AG09309 (cell line): ENCODE results near the gene CCNY.

Experiments used
- DNase-seq: peaks from one replicate; pipeline ENCODE4 v3.0.0-alpha.2; 2010; ENCODE audit warnings: low read depth
- H3K4me3 ChIP-seq: 2 replicates; pipeline ENCODE4 v1.5.1; 2011; ENCODE audit warnings: mild to moderate bottlenecking, low read depth, low read length, moderate library complexity; ENCODE audit not compliant: control insufficient read depth
- TF ChIP-seq, protein P1 (sequence below): IDR thresholded peaks from 2 replicates; pipeline ENCODE4 v1.5.1; 2011; ENCODE audit warnings: mild to moderate bottlenecking, low read depth, low read length, inconsistent platforms; ENCODE audit not compliant: insufficient read depth, control insufficient read depth; ENCODE audit errors: missing control alignments

Gene CCNY

DNA sequence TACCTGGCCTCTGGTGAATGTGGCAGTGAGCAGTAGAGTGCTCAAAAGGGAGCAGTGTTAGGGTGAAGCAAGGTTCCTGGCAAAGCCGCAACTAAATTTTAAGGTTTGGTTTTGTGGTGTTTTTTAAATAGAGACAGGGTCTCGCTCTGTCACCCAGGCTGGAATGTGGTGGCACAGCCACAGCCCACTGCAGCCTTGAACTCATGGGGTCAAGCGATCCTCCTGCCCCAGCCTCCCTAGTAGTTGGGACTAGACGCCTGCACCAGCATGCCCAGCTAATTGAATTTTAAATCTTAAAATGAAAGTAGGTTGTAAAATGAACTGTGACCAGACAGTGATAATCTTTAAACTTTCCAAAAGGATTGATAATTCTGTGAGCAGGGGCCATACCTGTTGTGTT is 130.4 kb downstream of the CCNY start:
- TF ChIP-seq, protein P1, sequence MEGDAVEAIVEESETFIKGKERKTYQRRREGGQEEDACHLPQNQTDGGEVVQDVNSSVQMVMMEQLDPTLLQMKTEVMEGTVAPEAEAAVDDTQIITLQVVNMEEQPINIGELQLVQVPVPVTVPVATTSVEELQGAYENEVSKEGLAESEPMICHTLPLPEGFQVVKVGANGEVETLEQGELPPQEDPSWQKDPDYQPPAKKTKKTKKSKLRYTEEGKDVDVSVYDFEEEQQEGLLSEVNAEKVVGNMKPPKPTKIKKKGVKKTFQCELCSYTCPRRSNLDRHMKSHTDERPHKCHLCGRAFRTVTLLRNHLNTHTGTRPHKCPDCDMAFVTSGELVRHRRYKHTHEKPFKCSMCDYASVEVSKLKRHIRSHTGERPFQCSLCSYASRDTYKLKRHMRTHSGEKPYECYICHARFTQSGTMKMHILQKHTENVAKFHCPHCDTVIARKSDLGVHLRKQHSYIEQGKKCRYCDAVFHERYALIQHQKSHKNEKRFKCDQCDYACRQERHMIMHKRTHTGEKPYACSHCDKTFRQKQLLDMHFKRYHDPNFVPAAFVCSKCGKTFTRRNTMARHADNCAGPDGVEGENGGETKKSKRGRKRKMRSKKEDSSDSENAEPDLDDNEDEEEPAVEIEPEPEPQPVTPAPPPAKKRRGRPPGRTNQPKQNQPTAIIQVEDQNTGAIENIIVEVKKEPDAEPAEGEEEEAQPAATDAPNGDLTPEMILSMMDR = no peak
- no peak for DNase-seq
- no peak overlapping the region for H3K4me3 ChIP-seq

DNA sequence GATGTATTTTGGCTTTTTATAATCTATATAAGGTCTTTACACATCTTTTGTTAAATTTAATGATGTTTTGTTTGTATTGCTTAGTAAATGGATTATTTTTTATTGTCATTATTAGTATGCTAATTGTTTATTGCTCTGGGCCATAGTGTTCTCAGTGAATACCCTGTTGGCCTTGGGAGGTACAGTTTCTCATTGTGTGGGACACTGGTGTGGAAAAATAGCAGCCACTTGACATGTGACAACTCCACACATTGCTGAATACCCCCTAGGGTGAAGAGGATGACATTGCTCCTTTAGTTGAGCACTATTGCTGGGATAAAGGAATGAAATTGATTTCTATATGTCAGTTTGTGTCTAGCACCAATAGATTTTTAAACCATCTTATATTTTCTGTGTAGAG is 130.9 kb downstream of the CCNY start:
- H3K4me3 ChIP-seq = no peak overlapping the region
- DNase-seq = no peak
- TF ChIP-seq, protein P1 = no peak

DNA sequence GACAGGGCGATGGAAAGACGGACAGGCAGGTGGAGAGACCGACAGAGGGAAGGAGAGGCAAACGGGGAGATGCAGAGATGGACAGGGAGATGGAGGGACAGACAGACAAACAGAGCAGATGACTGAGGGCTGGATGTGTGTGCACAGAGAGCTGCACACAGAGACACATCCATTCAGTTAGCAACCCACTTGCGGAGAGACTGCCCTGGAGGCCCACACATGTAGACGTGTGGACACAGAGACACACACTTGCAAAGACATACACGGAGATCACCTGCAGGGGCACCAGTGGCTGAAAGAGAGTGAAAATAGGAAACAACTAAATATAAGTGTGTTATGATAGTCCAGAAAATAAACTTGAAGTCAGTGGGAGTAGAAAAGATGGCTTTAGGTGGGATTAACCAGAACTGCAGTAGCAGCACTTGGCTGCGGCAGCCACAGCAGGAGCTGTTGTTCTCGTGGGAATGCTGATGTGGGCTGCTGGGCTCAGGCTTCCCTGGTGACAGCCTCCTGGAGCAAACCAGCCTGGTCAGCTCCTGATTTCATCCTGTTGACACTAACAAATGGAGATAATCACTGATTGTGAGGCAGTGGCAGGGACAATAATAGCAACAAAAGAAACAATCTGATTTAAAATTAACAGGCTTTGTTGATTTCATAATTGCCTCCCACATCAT is 134.1 kb downstream of the CCNY start:
- TF ChIP-seq, protein P1 = no peak

DNA sequence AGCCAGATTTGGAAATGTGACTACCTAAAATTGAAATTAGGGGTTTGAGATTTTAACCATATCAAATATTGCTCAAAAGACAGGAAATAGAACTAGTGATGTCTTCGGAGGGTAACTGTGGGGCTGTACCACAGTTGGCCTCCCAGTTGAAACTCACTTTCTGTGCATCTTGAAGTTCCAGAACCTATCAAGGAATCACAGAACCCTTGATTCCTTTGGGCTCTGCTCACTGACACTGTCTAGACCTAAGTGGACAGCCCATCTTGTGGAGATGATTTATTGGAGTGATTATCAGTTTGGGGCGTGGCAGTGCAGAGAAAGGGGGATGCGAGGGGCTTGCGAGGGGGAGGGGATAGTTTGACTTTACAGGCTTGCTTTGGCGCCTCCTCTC is 134.6 kb downstream of the CCNY start:
- DNase-seq = no peak
- no peak overlapping the region for H3K4me3 ChIP-seq
- TF ChIP-seq, protein P1 = no peak

More for the DNA sequence above, 134.1 kb downstream of the CCNY start:
- no peak overlapping the region for H3K4me3 ChIP-seq
- no peak for DNase-seq

DNA sequence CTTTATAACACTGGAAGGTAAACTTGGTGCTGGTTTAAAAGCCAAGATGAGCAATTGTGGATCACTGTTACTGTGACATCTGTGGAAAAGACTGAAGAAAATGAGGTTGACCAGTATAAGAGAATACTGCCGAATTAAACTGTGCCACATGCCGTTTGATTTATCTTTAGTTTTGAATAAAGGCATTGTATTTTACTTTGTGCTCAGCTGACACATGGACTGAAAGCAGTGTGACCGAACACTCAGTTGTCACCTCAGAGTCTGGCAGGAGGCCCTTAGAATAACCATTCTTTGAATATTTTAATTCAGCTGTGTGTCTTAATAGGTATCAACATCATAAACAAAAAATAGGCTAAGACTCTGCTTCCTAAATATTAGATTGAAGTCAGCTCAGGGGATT is 135.1 kb downstream of the CCNY start:
- TF ChIP-seq, protein P1 = no peak
- no peak overlapping the region for H3K4me3 ChIP-seq
- DNase-seq = no peak

DNA sequence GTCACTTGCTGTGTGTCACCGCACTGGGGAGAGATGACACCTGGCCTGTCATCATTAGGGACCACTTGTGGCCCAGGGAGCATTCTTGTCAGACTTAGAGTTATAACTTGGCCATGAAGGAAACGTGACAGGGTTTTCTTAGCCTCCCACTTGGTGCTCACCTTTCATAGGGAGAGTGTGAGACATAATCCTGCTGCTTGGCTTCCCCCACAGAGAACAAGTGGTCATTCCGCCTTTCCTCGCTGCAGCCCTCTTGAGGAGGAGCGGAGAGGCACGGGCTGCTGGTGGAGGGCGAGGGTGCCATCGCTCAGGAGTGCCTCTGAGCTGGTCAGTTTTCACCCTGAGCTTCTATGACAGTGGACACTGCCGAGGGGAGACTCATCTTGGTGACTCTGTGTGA is 143.8 kb downstream of the CCNY start:
- TF ChIP-seq, protein P1 = peak; percentile 1
- DNase-seq = no peak
- H3K4me3 ChIP-seq = no peak overlapping the region
